ENCODE measurements around the gene HOXA10.
A peak's percentile ranks its signal among the peaks of the same experiment; 100 is the strongest.

HOXA10 gene

GRCh38 chr7:27165996-27166530 is 8.1 kb downstream of the HOXA10 start:
- no peak for TF ChIP-seq CTCF (conservative IDR thresholded peaks at IDR 0.05; ENCODE audit: low read length)
- peak; percentile 74 for DNase-seq (ENCODE audit: low read depth)
- peak overlapping the region; percentile 87 for H3K4me3 ChIP-seq (ENCODE audit: low read length)

- peak within 1 kb of the TSS; percentile 87 for H3K4me3 ChIP-seq (ENCODE audit: low read length)
- DNase-seq (ENCODE audit: low read depth) = peak; percentile 97
- no peak; the same call in 1 of the 2 replicates for TF ChIP-seq CTCF (conservative IDR thresholded peaks at IDR 0.05; ENCODE audit: low read length)
Observed at GRCh38 chr7:27165089-27165995, 8.8 kb downstream of the HOXA10 start, which contains the start of gene HOXA9. TSS of gene HOXA9 (minus strand) at chr7:27165537. CDS start at chr7:27165457, 80 bp downstream.

DNA sequence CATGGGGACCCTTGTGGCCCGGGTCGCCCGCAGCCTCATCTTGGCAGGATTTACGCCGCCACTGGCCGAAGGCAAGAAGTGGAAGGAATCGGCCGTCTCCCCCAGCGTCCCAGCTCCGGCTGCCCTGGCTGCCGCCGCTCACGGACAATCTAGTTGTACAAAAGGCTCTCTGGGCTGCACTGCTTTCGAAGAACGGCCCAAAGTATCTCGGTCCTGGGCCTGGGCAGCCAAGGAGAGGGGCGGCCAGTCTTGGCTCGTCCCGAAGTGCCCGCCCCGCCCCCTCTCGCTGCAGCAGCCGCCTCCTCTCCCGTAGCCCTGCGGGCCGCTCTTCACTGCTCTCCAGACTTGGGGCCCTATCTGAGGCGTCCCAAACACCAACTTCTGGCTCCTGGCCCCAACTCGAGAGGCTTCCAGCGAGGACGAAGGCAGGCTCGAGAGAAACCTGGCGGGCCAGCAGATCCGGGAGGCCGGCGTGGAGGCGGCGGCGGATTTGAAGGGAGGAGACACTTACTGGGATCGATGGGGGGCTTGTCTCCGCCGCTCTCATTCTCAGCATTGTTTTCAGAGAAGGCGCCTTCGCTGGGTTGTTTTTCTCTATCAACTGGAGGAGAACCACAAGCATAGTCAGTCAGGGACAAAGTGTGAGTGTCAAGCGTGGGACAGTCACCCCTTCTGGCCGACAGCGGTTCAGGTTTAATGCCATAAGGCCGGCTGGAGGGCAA is 9.6 kb downstream of the HOXA10 start:
- H3K4me3 ChIP-seq (ENCODE audit: low read length) = peak overlapping the region; percentile 87
- DNase-seq (ENCODE audit: low read depth) = no peak
- TF ChIP-seq CTCF (conservative IDR thresholded peaks at IDR 0.05; ENCODE audit: low read length) = peak; percentile 27; the same call in 1 of the 2 replicates

DNA sequence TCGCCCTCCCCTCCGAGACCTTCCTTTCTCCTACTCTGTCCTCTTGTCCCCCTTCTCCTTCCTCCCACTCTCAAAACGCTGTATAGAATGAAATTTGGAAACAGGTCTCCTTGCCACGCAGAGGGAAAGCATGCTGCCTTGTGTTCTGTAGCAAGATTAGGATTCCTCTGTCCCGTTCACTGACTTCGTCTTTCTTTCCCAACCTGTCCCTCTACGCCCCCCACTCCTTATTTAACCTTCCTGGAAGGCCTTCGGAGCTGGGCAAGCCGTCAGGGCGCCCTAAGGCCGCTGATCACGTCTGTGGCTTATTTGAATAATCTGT is 10.1 kb downstream of the HOXA10 start:
- peak overlapping the region; percentile 87 for H3K4me3 ChIP-seq (ENCODE audit: low read length)
- no peak for DNase-seq (ENCODE audit: low read depth)

GRCh38 chr7:27163288-27164044 is 10.7 kb downstream of the HOXA10 start:
- TF ChIP-seq CTCF (conservative IDR thresholded peaks at IDR 0.05; ENCODE audit: low read length) = no peak
- DNase-seq (ENCODE audit: low read depth) = no peak
- H3K4me3 ChIP-seq (ENCODE audit: low read length) = peak overlapping the region; percentile 87

More for the DNA sequence above, 10.1 kb downstream of the HOXA10 start:
- no peak for TF ChIP-seq CTCF (conservative IDR thresholded peaks at IDR 0.05; ENCODE audit: low read length)

DNA sequence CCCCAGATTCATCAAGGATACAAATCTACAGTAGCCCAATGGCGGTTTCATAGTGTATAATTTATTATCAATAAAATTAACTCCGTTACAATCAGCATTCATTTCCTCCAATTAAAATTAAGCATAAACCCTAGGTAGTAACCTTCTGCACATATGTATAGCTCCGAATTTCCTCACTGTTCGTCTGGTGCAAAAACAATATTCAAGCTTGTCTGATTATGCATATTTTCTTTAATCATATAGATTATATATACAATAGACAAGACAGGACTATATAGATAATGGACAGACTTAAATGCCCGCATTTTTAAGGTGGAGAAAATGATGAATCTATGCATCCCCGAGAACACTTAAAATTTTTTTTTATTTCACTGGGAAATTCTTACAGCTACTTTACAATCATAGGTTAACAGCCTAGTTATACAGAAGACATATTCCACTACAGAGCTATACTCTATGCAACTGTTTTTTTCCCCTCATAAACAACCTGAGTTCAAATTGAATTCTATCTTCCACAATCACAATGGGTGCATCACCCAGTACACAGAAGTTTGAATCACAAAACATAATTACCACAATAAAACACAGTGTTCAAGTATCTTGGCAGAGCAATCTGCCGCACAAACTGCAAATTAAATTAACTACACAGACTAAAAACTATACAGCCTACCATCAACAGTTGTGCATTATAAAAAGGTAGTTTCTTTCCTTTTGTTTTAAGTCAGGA is 11.4 kb downstream of the HOXA10 start:
- DNase-seq (ENCODE audit: low read depth) = no peak
- TF ChIP-seq CTCF (conservative IDR thresholded peaks at IDR 0.05; ENCODE audit: low read length) = no peak

More for the DNA sequence above, 11.4 kb downstream of the HOXA10 start:
- H3K4me3 ChIP-seq (ENCODE audit: low read length) = peak overlapping the region; percentile 87
